OCI-LY1 (cell line): Measurements from ENCODE around the gene ZNF536.

ENCODE experiments used
- H2AFZ ChIP-seq: fragments of 200-600 bp; sonication (generic), shearing (Covaris generic); 2 replicates; pipeline ENCODE4 v1.6.0; 2014; ENCODE audit warnings: antibody characterized with exemption, mild to moderate bottlenecking, low read length
- H3F3A ChIP-seq: fragments of 200-600 bp; sonication (generic), shearing (Covaris generic); 2 replicates; pipeline ENCODE4 v1.6.0; 2014; ENCODE audit warnings: mild to moderate bottlenecking, antibody characterized with exemption, low read length, moderate library complexity; ENCODE audit not compliant: insufficient read depth
- H3K27ac ChIP-seq: fragments of 200-600 bp; sonication (generic); 2 replicates; pipeline ENCODE4 v1.5.1; 2014; ENCODE audit warnings: low read length, mixed run types, mild to moderate bottlenecking, low read depth; ENCODE audit not compliant: poor library complexity, severe bottlenecking
- H3K27me3 ChIP-seq: fragments of 200-600 bp; sonication (generic); 2 replicates; pipeline ENCODE4 v1.6.0; 2014; ENCODE audit warnings: antibody characterized with exemption, mild to moderate bottlenecking, low read length, moderate library complexity; ENCODE audit not compliant: insufficient read depth
- H3K36me3 ChIP-seq: fragments of 200-600 bp; sonication (generic); 2 replicates; pipeline ENCODE4 v1.6.1; 2014; ENCODE audit warnings: mild to moderate bottlenecking, antibody characterized with exemption, low read length, moderate library complexity, mixed read lengths; ENCODE audit not compliant: insufficient read depth
- H3K4me1 ChIP-seq: fragments of 200-600 bp; sonication (generic); 2 replicates; pipeline ENCODE4 v1.5.1; 2014; ENCODE audit warnings: mild to moderate bottlenecking, low read length, moderate library complexity; ENCODE audit not compliant: insufficient read depth, severe bottlenecking
- H3K4me2 ChIP-seq: fragments of 200-600 bp; sonication (generic), shearing (Covaris generic); 2 replicates; pipeline ENCODE4 v1.6.1; 2014; ENCODE audit warnings: low read length
- H3K4me3 ChIP-seq: fragments of 200-600 bp; sonication (generic); 2 replicates; pipeline ENCODE4 v1.5.1; 2014; ENCODE audit warnings: low read length, low read depth, mild to moderate bottlenecking, mixed read lengths; ENCODE audit not compliant: poor library complexity, severe bottlenecking
- H3K79me2 ChIP-seq: fragments of 200-600 bp; shearing (Covaris generic); 2 replicates; pipeline ENCODE4 v1.6.1; 2016; ENCODE audit warnings: mixed run types, low read length, mixed read lengths; ENCODE audit not compliant: insufficient read depth
- H3K9ac ChIP-seq: fragments of 200-600 bp; sonication (generic), shearing (Covaris generic); 2 replicates; pipeline ENCODE4 v1.6.1; 2014; ENCODE audit warnings: mild to moderate bottlenecking, low read length, mixed read lengths
- H3K9me2 ChIP-seq: fragments of 200-600 bp; sonication (generic), shearing (Covaris generic); 2 replicates; pipeline ENCODE4 v1.6.1; 2014; ENCODE audit warnings: low read depth, mild to moderate bottlenecking, low read length, mixed read lengths
- H3K9me3 ChIP-seq: fragments of 200-600 bp; shearing (Covaris generic); 2 replicates; pipeline ENCODE4 v1.6.1; 2014; ENCODE audit warnings: low read length, mixed read lengths
- H4K20me1 ChIP-seq: fragments of 200-600 bp; sonication (generic), shearing (Covaris generic); 2 replicates; pipeline ENCODE4 v1.6.0; 2016; ENCODE audit warnings: mild to moderate bottlenecking, low read length; ENCODE audit not compliant: insufficient read depth
- EZH2 ChIP-seq: fragments of 200-600 bp; sonication (generic), shearing (Covaris generic); IDR thresholded peaks from 2 replicates; pipeline ENCODE4 v1.8.0; 2017; ENCODE audit warnings: borderline replicate concordance, mixed run types, mild to moderate bottlenecking, antibody characterized with exemption, low read length, moderate library complexity, mixed read lengths
- TF ChIP-seq, protein P1 (sequence below): fragments of 200-600 bp; sonication (generic), shearing (Covaris generic); IDR thresholded peaks from 2 replicates; pipeline ENCODE4 v1.5.1; 2017; ENCODE audit warnings: mild to moderate bottlenecking, antibody characterized with exemption, low read length, moderate library complexity, mixed read lengths

ZNF536 gene

DNA sequence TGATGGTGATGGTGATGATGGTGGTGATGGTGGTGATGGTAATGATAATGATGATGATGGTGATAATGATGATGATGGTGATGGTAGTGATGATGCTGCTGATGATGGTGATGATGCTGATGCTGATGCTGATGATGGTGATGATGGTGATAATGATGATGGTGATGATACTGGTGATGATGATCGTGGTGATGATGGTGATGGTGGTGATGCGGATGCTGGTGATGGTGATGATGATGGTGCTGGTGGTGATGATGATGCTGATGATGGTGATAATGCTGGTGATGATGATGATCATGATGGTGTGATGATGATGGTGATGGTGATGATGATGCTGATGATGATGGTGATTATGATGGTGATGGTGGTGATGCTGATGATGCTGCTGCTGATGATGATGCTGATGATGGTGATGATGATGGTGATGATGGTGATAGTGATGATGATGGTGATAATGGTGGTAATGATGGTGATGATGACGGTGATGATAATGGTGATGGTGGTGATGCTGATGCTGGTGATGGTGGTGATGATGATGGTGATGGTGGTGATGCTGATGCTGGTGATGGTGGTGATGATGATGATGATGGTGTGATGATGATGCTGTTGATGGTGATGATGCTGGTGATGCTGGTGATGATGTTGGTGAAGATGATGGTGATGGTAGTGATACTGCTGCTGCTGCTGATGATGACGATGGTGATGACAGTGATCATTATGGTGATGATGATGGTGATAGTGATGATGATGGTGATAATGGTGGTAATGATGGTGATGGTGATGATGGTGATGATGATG is 62.8 kb downstream of the ZNF536 start:
- Histone ChIP-seq H3K4me2 (no peak overlapping the region), H3K9me3 (no peaks in the 10 kb centered on the region), H4K20me1 (no peaks in the 10 kb centered on the region), H3K79me2 (no peaks in the 10 kb centered on the region), H3K4me1 (no peaks in the 10 kb centered on the region), H3K9ac (no peak overlapping the region), H3K27me3 (no peaks in the 10 kb centered on the region), H3K4me3 (no peak overlapping the region), H3K27ac (no peak overlapping the region), H3F3A (no peaks in the 10 kb centered on the region), H3K9me2 (no peaks in the 10 kb centered on the region), H2AFZ (no peak overlapping the region), H3K36me3 (no peaks in the 10 kb centered on the region)
- TF ChIP-seq, protein P1, sequence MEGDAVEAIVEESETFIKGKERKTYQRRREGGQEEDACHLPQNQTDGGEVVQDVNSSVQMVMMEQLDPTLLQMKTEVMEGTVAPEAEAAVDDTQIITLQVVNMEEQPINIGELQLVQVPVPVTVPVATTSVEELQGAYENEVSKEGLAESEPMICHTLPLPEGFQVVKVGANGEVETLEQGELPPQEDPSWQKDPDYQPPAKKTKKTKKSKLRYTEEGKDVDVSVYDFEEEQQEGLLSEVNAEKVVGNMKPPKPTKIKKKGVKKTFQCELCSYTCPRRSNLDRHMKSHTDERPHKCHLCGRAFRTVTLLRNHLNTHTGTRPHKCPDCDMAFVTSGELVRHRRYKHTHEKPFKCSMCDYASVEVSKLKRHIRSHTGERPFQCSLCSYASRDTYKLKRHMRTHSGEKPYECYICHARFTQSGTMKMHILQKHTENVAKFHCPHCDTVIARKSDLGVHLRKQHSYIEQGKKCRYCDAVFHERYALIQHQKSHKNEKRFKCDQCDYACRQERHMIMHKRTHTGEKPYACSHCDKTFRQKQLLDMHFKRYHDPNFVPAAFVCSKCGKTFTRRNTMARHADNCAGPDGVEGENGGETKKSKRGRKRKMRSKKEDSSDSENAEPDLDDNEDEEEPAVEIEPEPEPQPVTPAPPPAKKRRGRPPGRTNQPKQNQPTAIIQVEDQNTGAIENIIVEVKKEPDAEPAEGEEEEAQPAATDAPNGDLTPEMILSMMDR: no peak
- TF ChIP-seq EZH2: no peak

DNA sequence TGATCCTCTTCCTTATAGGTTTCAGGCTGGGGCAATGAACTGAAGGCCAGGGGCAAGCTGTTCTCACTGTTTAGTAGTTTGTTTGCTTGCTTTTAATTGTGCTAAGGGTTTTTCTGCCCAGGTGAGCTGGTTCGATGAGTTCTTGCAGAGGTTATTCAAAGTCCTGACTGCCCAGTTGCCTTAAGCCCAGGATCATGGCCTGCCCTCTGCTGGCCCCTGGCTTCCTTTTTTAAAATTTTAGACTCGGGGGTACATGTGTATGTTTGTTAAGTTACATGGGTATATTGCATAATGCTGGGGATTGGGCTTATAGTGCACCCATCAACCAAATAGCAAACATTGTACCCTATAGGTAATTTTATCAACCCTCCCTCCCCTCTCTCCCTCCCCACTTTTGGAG is 65.7 kb downstream of the ZNF536 start:
- Histone ChIP-seq H4K20me1 (no peaks in the 10 kb centered on the region), H3K4me1 (no peaks in the 10 kb centered on the region), H3K79me2 (no peaks in the 10 kb centered on the region), H3K9me2 (no peaks in the 10 kb centered on the region), H3K36me3 (no peaks in the 10 kb centered on the region), H3F3A (no peaks in the 10 kb centered on the region), H3K9me3 (no peaks in the 10 kb centered on the region), H3K4me3 (no peak overlapping the region), H2AFZ (no peak overlapping the region), H3K27ac (no peak overlapping the region), H3K4me2 (no peak overlapping the region), H3K27me3 (no peaks in the 10 kb centered on the region), H3K9ac (no peak overlapping the region)
- no peak for TF ChIP-seq EZH2
- TF ChIP-seq, protein P1: no peak

DNA sequence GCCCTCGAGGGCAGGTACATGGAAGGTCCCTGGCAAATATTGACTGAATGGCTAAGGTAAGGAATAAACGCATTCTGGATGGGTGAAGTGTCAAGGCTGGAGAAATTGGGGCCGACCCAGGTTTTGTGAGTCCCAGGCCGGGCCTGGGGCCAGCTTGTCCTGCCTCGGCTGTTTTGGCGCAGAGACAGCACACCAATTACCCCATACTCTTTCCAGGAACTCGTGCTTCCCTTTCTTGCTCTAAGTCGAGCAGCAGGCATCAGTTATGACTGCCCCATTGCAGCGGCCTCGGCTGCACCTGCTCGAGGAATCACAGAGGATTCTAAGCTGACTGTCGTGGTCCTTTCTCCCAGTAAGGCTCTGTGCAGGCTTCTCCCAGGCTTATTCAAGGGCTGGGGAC is 67.1 kb downstream of the ZNF536 start:
- no peak overlapping the region for H2AFZ ChIP-seq
- no peaks in the 10 kb centered on the region for H3F3A ChIP-seq
- no peak overlapping the region for H3K9ac ChIP-seq
- TF ChIP-seq, protein P1: no peak
- no peak for TF ChIP-seq EZH2
- H3K9me3 ChIP-seq: no peaks in the 10 kb centered on the region
- no peaks in the 10 kb centered on the region for H3K9me2 ChIP-seq
- H3K27ac ChIP-seq: no peak overlapping the region
- H3K79me2 ChIP-seq: no peaks in the 10 kb centered on the region
- H3K27me3 ChIP-seq: no peaks in the 10 kb centered on the region
- H3K4me2 ChIP-seq: no peak overlapping the region
- H3K36me3 ChIP-seq: no peaks in the 10 kb centered on the region
- no peak overlapping the region for H3K4me3 ChIP-seq
- H4K20me1 ChIP-seq: no peaks in the 10 kb centered on the region
- H3K4me1 ChIP-seq: no peaks in the 10 kb centered on the region
